AML-193 (cell line): ENCODE data around the gene PRR14.
A peak's percentile ranks its signal among the peaks of the same experiment; 100 is the strongest.

Source experiments
- DNase-seq, 2 experiments: peaks; one replicate each; lab custom pipeline; 2025; lab: John Stamatoyannopoulos, UW

Gene PRR14

GRCh38 chr16:30650369-30651123, at the start of gene PRR14:
TSS of gene PRR14 (plus strand) at chr16:30650960. CDS start at chr16:30651646, 686 bp downstream.
- peak; percentile 98 for DNase-seq

- peak; percentile 10 to 20 for DNase-seq
Measured at GRCh38 chr16:30601966-30602365, 48.8 kb upstream of the PRR14 start.

GRCh38 chr16:30602616-30603277, 48.0 kb upstream of the PRR14 start:
- DNase-seq: no peak

DNA sequence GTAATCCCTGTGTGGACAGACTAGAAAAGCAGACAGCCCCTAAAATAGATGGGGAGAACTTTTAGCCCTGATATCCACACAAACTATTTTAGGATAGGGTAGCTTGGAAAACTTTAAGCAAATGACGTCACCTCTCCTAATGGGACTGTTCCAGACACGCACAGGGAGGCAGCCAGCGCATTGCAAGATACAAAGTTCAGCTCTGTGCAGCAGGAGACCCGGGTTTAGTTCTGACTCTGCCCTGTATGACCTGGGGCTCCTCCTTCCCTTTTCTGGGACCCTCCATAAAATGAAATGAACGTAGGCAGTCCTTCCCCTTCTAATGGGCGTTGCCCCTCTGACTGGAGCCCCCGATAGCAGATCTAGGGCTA, 46.8 kb upstream of the PRR14 start:
- no peak for DNase-seq

GRCh38 chr16:30604316-30604947, 46.3 kb upstream of the PRR14 start:
- DNase-seq: no peak

- DNase-seq: no peak
Measured at GRCh38 chr16:30605158-30605557, 45.6 kb upstream of the PRR14 start.

GRCh38 chr16:30606004-30606403, 44.8 kb upstream of the PRR14 start:
- no peak for DNase-seq

GRCh38 chr16:30609002-30609925, 41.5 kb upstream of the PRR14 start:
- DNase-seq: peak in 1 of 2 experiments; percentile 9

DNA sequence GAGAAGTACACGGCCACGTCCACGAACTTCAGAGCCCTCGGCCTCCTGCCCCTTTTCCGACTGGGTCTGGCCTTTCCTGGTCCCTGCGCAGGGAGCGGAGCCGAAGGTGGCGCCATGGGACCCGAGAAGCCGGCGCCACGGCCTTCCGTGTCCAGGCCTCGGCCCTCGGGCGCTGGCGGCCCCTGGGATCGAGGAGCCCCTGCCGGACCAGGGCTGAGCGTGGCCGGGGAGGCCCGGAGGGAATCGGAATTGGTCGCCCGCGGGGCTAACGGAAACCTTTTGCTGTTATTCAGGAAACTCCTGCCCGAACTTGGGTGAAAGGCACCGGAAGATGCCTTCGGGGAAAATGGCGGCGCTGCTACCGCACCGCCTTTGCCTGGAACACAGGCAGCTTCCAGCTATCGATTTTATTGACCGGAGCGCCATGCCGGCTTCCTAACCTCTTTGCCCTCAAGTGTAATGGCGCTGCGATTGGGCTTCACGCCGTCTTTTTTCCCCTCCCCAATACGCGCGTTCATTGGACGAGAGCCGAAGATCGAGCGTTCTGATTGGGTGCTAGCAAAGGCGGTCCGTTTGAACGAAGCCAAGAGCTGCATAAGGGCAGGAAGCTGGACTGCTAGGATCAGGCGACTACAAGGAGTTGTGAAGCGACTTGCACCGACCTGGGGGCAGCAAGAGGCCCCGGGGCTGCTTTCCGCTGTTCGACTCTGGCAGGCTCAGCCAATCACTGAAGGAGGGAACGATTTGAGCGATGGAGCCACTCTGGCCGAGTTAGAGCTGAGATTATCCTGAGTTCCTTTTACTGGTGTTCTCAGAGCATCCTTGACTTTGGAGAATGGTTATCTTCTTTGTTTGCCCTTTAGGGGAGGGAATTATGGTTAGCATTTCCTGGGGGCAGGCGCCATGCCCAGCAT, 40.6 kb upstream of the PRR14 start, which contains the start of gene ZNF689:
Gene ZNF689 (minus strand): TSS at position 464 of the 914 bp plus-strand sequence. CDS start 348 bp downstream, at position 116.
- DNase-seq: peak; percentile 91 to 95

DNA sequence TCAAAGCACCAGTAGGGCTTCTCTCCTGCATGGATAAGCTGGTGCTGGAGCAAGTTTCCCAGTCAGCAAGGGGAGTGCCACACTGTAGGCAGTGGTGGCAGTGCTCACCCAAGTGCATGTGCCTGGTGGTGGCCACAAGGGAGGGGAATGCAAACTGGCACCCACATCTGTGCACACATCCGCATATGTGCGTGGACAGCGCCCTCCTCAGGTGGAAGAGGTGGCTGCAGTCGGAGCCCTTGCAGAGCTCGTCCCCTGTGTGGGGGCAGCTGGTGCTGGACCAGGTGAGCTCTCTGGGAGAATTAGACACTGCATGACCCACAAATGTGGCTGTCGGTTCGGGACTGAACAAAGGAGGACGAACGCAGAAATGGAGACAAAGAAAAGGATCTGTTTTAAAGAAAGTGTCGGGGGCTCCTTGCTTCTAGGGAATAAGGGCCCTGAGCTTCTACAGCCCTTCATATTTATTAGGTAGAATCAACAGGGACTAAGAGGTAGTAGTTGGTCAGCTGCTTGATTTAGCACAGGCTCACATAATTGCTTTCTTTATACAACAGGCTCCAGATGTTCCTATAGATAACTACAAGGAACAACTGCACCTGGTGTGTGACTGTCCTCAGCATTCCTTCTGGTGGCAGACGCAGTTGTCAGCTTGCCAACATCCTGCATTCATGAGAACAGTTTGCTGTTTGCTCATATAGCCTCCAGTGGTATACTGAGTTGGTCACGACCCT, 35.2 kb upstream of the PRR14 start:
- peak; percentile 57 to 63 for DNase-seq

GRCh38 chr16:30619202-30619601, 31.6 kb upstream of the PRR14 start:
- no peak for DNase-seq

- DNase-seq: no peak
Measured at GRCh38 chr16:30619638-30620037, 31.1 kb upstream of the PRR14 start.

DNA sequence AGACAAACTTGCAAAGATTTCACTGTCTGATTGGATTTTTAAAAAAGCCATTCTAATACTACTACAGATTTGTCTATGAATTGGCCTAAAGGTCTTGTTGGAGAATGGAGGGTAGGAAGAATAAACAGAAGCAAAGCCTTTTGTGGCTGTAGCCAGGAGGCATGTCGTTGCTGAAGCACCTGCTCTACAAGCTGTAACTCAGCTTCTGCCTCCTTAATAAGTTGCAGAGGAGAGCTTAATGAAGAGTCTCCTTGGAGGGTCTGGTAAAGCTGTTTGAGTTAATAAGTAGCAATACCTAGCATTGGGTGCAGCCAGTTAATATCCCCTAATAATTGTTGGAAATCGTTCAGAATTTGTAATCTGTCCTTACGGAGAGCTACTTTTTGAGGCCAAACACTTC, 30.6 kb upstream of the PRR14 start:
- no peak for DNase-seq

- DNase-seq: no peak
Measured at GRCh38 chr16:30621765-30622164, 29.0 kb upstream of the PRR14 start.

GRCh38 chr16:30622455-30623032, 28.2 kb upstream of the PRR14 start:
- DNase-seq: no peak

- DNase-seq: no peak
Measured at GRCh38 chr16:30623536-30624283, 27.1 kb upstream of the PRR14 start.

- DNase-seq: no peak
Measured at GRCh38 chr16:30626236-30626635, 24.5 kb upstream of the PRR14 start.

DNA sequence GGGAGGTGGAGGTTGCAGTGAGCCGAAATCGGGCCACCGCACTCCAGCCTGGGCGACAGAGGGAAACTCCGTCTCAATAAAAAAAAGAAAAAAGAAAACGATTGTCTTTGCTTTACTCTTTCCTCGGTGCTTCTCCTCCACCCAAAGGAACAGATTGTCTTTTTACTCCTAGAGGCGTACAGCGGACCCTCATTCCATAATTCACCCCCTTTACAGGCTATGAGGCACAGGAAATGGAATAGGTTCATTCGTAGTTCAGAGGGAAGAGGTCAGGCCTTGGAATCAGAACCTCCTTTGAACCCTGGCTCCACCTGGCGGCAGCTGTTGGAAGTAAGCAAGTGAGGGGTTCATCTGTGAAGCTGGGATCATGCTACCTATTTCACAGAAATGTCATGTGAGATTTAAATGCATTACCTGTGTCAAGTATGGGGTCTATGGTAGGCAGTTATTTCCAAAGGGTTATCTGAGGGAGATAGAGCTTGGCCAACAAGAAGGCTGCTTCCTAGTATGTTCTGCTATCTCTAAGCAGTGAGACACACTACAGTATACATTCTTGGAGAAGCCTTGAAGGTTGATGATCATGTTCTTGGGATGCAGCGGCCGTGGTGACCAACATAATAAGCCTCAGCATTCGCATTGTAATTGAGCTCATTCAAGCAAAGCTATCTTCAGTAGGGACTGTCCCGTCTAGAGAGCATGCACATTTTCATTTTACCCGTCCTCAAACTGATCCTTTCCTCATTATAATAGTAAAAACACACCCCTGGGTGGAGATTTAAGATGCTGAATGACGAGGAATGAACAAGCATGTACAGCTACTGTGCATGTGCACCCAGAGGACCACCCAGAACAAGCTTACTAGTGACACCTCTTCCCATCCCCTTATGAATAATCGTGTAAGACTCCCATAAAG, 21.9 kb upstream of the PRR14 start:
- DNase-seq: peak; percentile 68 to 70
